Endodermal cell (in vitro differentiated cells): ENCODE data around the gene MANF. TPM values are rescaled to one million over a fixed set of nuclear protein-coding genes. Genes with fewer than 3 reads are reported as not detected.

Experiments used
- DNase-seq: peaks from one replicate; pipeline ENCODE4 v3.0.0-alpha.2; 2017
- H3K27ac ChIP-seq: 2 replicates; pipeline ENCODE4 v1.5.1; 2013; ENCODE audit warnings: mild to moderate bottlenecking, low read depth, low read length, moderate library complexity
- H3K27me3 ChIP-seq: 2 replicates; pipeline ENCODE4 v1.6.1; 2013; ENCODE audit warnings: mild to moderate bottlenecking, low read length, moderate library complexity; ENCODE audit not compliant: insufficient read depth, control insufficient read depth, poor library complexity, severe bottlenecking
- H3K36me3 ChIP-seq: 2 replicates; pipeline ENCODE4 v1.7.0; 2013; ENCODE audit warnings: mild to moderate bottlenecking, low read length, moderate library complexity; ENCODE audit not compliant: control insufficient read depth, insufficient read depth
- H3K4me1 ChIP-seq: one replicate; pipeline ENCODE4 v1.7.0; 2013; ENCODE audit warnings: low read length; ENCODE audit not compliant: control insufficient read depth, insufficient read depth
- H3K4me3 ChIP-seq: 2 replicates; pipeline ENCODE4 v1.5.1; 2013; ENCODE audit warnings: mild to moderate bottlenecking, low read length, moderate library complexity
- H3K9ac ChIP-seq: 2 replicates; pipeline ENCODE4 v1.6.1; 2013; ENCODE audit warnings: mild to moderate bottlenecking, low read length, moderate library complexity; ENCODE audit not compliant: poor library complexity, severe bottlenecking; ENCODE audit errors: extremely low read depth
- H3K9me3 ChIP-seq: 2 replicates; pipeline ENCODE4 v1.6.1; 2013; ENCODE audit warnings: mild to moderate bottlenecking, low read length, moderate library complexity; ENCODE audit not compliant: control insufficient read depth
- H3K27ac Mint-ChIP-seq: 2 replicates; pipeline ENCODE4 v1.8.0; 2020; ENCODE audit warnings: mixed read lengths
- H3K27me3 Mint-ChIP-seq: 2 replicates; pipeline ENCODE4 v1.8.0; 2021; ENCODE audit warnings: mild to moderate bottlenecking, mixed read lengths; ENCODE audit not compliant: insufficient read depth
- H3K36me3 Mint-ChIP-seq: 2 replicates; pipeline ENCODE4 v1.8.0; 2020; ENCODE audit warnings: low read depth, mixed read lengths
- H3K4me1 Mint-ChIP-seq: 2 replicates; pipeline ENCODE4 v1.8.0; 2020; ENCODE audit warnings: mixed read lengths
- H3K4me3 Mint-ChIP-seq: 2 replicates; pipeline ENCODE4 v1.8.0; 2020; ENCODE audit warnings: mild to moderate bottlenecking, moderate library complexity, mixed read lengths
- H3K9me3 Mint-ChIP-seq: 2 replicates; pipeline ENCODE4 v1.8.0; 2020; ENCODE audit warnings: mild to moderate bottlenecking, mixed read lengths
- CTCF ChIP-seq: fragments of 200-600 bp; sonication (generic); conservative IDR thresholded peaks from 2 replicates; pipeline ENCODE4 v1.5.0; 2021; ENCODE audit warnings: antibody characterized with exemption, mild to moderate bottlenecking
- WGBS, 2 experiments: methylation state at CpG; one replicate each; pipeline versions ENCODE4 v1.1.5 to v1.1.7; 2013; ENCODE audit warnings: missing lambda C conversion rate in 2 of 2, mixed read lengths in 1 of 2; ENCODE audit not compliant: insufficient coverage in 1 of 2, insufficient read length in 1 of 2; 5-methylcytosine and 5-hydroxymethylcytosine counted together
- total RNA-seq, 2 donors: library from RNA; stranded (reverse); fragmentation: NEBNext Ultra II Directional in 1 of 2; extraction: Animal tissue kit (Norgen Biotek cat#: 25700) in 1 of 2; gene quantifications; 2 replicates in 1 of 2; 3 replicates in 1 of 2; pipeline ENCODE4 v1.2.1, GENCODE V29; 2021

MANF gene
- total RNA-seq, 2 donors from 2014 or later = 153 to 225 TPM

- Mint-ChIP-seq H3K27ac (no peak overlapping the region), H3K4me3 (no peak overlapping the region), H3K9me3 (no peaks in the 10 kb centered on the region), H3K4me1 (peaks cover 14% of the 10 kb centered on the region), H3K27me3 (no peaks in the 10 kb centered on the region), H3K36me3 (peaks cover 2% of the 10 kb centered on the region)
- Histone ChIP-seq H3K9ac (no peak overlapping the region), H3K9me3 (no peaks in the 10 kb centered on the region), H3K4me1 (peaks cover 6% of the 10 kb centered on the region), H3K27me3 (no peaks in the 10 kb centered on the region), H3K4me3 (no peak overlapping the region), H3K36me3 (no peaks in the 10 kb centered on the region), H3K27ac (no peak overlapping the region)
- 90 to 93% methylated on average over 11 to 15 of the region's 15 CpGs for WGBS, 2 experiments
- no peak for DNase-seq
- TF ChIP-seq CTCF = no peak
These were observed 4.3 kb upstream of the MANF start for GRCh38 chr3:51380601-51381332.

DNA sequence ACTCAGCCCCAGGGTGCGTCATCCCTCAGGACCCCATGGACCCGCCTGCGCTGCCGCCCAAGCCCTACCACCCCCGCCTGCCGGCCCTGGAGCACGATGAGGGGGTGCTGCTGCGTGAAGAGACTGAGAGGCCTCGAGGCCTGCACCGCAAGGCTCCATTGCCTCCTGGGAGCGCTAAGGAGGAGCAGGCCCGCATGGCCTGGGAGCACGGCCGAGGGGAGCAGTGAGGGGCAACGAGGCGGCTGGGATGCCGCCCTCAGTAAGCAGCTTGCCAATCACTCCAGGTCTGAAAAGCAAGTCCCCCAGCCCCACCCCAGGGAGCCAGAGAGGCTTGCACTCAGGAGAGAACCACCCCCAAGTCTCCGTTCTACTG is 3.8 kb upstream of the MANF start:
- Mint-ChIP-seq H3K27ac (no peak overlapping the region), H3K9me3 (no peaks in the 10 kb centered on the region), H3K4me1 (peaks cover 19% of the 10 kb centered on the region), H3K4me3 (no peak overlapping the region), H3K36me3 (peaks cover 8% of the 10 kb centered on the region), H3K27me3 (no peaks in the 10 kb centered on the region)
- H3K4me1 ChIP-seq = peaks cover 9% of the 10 kb centered on the region
- 95 to 97% methylated on average over 11 to 18 of the region's 18 CpGs for WGBS, 2 experiments
- H3K36me3 ChIP-seq = peaks cover 3% of the 10 kb centered on the region
- H3K27me3 ChIP-seq = no peaks in the 10 kb centered on the region
- no peak for DNase-seq
- no peak overlapping the region for H3K27ac ChIP-seq
- H3K9me3 ChIP-seq = no peaks in the 10 kb centered on the region
- no peak overlapping the region for H3K9ac ChIP-seq
- H3K4me3 ChIP-seq = no peak overlapping the region
- TF ChIP-seq CTCF = no peak

- Histone ChIP-seq H3K4me1 (peaks cover 10% of the 10 kb centered on the region), H3K27ac (no peak overlapping the region), H3K4me3 (no peak overlapping the region), H3K9ac (no peak overlapping the region), H3K36me3 (peaks cover 12% of the 10 kb centered on the region), H3K27me3 (no peaks in the 10 kb centered on the region), H3K9me3 (no peaks in the 10 kb centered on the region)
- no peak overlapping the region for H3K27ac Mint-ChIP-seq
- 97% methylated on average over 4 of the region's 4 CpGs; no CpG with 5 or more reads in 1 of the 2 experiments for WGBS, 2 experiments
- peak; percentile 29 for TF ChIP-seq CTCF
- H3K4me1 Mint-ChIP-seq = peaks cover 22% of the 10 kb centered on the region
- peaks cover 14% of the 10 kb centered on the region for H3K36me3 Mint-ChIP-seq
- no peaks in the 10 kb centered on the region for H3K9me3 Mint-ChIP-seq
- no peak overlapping the region for H3K4me3 Mint-ChIP-seq
- H3K27me3 Mint-ChIP-seq = no peaks in the 10 kb centered on the region
- peak; percentile 58 for DNase-seq
These were observed 2.9 kb upstream of the MANF start for GRCh38 chr3:51382076-51382745.
